PFSK-1 (cell line): Measurements from ENCODE around the gene TTBK1.

Experiments
- FOXP2 ChIP-seq: optimal IDR thresholded peaks from 2 replicates; pipeline ENCODE3; 2011; ENCODE audit warnings: borderline replicate concordance, control low read depth, inconsistent platforms; ENCODE audit not compliant: insufficient read depth; ENCODE audit errors: extremely low read length, extremely low read depth
- POLR2AphosphoS5 ChIP-seq: IDR thresholded peaks from 2 replicates; pipeline ENCODE4 v1.6.1; 2012; ENCODE audit warnings: low read depth, mild to moderate bottlenecking, control low read depth, low read length, moderate library complexity
- SIN3A ChIP-seq: IDR thresholded peaks from 2 replicates; pipeline ENCODE4 v1.6.1; 2012; ENCODE audit warnings: mild to moderate bottlenecking, low read length, moderate library complexity, borderline replicate concordance; ENCODE audit not compliant: insufficient read depth
- TAF1 ChIP-seq: IDR thresholded peaks from 2 replicates; pipeline ENCODE4 v1.6.1; 2012; ENCODE audit warnings: low read length, control low read depth, borderline replicate concordance; ENCODE audit not compliant: insufficient read depth
- TF ChIP-seq, protein P1 (sequence below), 2 experiments: IDR thresholded peaks; 2 replicates each; pipeline versions ENCODE4 v1.6.1 to v1.8.0; 2011 to 2012; ENCODE audit warnings: low read depth in 2 of 2, low read length in 2 of 2, control low read depth in 1 of 2, inconsistent platforms in 1 of 2, mild to moderate bottlenecking in 1 of 2, moderate library complexity in 1 of 2; ENCODE audit not compliant: insufficient read depth in 1 of 2

TTBK1 gene

GRCh38 chr6:43204271-43205105 lies 38.8 kb upstream of the TTBK1 start:
- no peak for TF ChIP-seq FOXP2
- TF ChIP-seq SIN3A, result no peak
- no peak for TF ChIP-seq POLR2AphosphoS5
- no peak for TF ChIP-seq TAF1
- TF ChIP-seq, protein P1, sequence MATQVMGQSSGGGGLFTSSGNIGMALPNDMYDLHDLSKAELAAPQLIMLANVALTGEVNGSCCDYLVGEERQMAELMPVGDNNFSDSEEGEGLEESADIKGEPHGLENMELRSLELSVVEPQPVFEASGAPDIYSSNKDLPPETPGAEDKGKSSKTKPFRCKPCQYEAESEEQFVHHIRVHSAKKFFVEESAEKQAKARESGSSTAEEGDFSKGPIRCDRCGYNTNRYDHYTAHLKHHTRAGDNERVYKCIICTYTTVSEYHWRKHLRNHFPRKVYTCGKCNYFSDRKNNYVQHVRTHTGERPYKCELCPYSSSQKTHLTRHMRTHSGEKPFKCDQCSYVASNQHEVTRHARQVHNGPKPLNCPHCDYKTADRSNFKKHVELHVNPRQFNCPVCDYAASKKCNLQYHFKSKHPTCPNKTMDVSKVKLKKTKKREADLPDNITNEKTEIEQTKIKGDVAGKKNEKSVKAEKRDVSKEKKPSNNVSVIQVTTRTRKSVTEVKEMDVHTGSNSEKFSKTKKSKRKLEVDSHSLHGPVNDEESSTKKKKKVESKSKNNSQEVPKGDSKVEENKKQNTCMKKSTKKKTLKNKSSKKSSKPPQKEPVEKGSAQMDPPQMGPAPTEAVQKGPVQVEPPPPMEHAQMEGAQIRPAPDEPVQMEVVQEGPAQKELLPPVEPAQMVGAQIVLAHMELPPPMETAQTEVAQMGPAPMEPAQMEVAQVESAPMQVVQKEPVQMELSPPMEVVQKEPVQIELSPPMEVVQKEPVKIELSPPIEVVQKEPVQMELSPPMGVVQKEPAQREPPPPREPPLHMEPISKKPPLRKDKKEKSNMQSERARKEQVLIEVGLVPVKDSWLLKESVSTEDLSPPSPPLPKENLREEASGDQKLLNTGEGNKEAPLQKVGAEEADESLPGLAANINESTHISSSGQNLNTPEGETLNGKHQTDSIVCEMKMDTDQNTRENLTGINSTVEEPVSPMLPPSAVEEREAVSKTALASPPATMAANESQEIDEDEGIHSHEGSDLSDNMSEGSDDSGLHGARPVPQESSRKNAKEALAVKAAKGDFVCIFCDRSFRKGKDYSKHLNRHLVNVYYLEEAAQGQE (IDR thresholded peaks at IDR 0.05; ENCODE audit: insufficient read depth in 1 of 2, low read depth in 2 of 2, low read length in 2 of 2), result no peak

DNA sequence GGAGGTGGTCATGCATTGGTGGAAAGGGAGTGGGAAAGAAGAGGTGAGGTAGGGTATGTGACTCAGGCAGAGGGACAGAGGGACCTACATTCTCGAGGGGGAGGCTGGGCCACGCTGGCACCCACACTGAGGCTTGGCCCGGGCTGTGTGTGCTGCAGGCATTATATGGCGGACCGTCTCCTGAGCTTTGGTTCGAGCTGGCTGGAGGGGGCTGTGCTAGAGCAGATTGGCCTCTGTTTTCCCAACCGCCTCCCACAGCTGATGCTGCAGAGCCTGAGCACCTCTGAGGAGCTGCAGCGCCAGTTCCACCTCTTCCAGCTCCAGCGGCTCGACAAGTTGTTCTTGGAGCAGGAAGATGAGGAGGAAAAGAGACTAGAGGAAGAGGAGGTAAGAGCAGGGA lies 37.4 kb upstream of the TTBK1 start:
- TF ChIP-seq, protein P1 (IDR thresholded peaks at IDR 0.05; ENCODE audit: insufficient read depth in 1 of 2, low read depth in 2 of 2, low read length in 2 of 2), result no peak
- no peak for TF ChIP-seq TAF1
- TF ChIP-seq POLR2AphosphoS5, result no peak
- TF ChIP-seq SIN3A, result no peak
- no peak for TF ChIP-seq FOXP2

DNA sequence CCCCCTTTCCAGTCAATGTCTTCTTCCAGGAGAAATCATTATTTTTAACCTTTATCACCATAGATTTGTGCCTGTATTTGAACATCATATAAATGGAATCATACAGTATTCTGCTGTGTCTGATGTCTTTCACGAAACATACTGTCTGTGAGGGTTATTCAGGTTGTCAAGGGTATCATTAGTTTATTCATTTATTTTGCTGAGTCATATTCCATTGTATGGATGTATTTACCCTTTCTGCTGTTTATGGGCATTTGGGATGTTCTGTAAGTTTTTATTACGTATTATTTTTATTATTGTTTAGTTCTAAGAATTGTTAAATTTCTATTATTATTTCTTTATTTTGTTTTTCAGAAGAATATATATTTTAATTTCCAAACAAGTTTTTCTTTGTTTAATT lies 36.0 kb upstream of the TTBK1 start:
- no peak for TF ChIP-seq POLR2AphosphoS5
- TF ChIP-seq, protein P1 (IDR thresholded peaks at IDR 0.05; ENCODE audit: insufficient read depth in 1 of 2, low read depth in 2 of 2, low read length in 2 of 2), result no peak
- no peak for TF ChIP-seq TAF1
- no peak for TF ChIP-seq FOXP2
- TF ChIP-seq SIN3A, result no peak

GRCh38 chr6:43211955-43212354 lies 31.3 kb upstream of the TTBK1 start:
- no peak for TF ChIP-seq TAF1
- TF ChIP-seq SIN3A, result no peak
- TF ChIP-seq, protein P1 (IDR thresholded peaks at IDR 0.05; ENCODE audit: insufficient read depth in 1 of 2, low read depth in 2 of 2, low read length in 2 of 2), result no peak
- TF ChIP-seq POLR2AphosphoS5, result no peak
- TF ChIP-seq FOXP2, result no peak
